Ovary (tissue), 9 donors: ENCODE data around the gene CUBN. TPM values are rescaled to one million over a fixed set of nuclear protein-coding genes. Genes with fewer than 3 reads are reported as not detected.
A peak's percentile ranks its signal among the peaks of the same experiment; 100 is the strongest.

ENCODE experiments used
- DNase-seq, 5 donors: peaks; one replicate each; pipeline ENCODE4 v3.0.0-alpha.2; 2019 to 2020
- H3K27ac ChIP-seq, 2 donors: fragments of 200-600 bp; one replicate each; pipeline versions ENCODE4 v1.5.1 to v1.8.0; 2019 to 2022
- H3K27me3 ChIP-seq: fragments of 200-600 bp; one replicate; pipeline ENCODE4 v1.8.0; 2022
- H3K36me3 ChIP-seq: fragments of 200-600 bp; sonication (generic); one replicate; pipeline ENCODE4 v1.5.1; 2019
- H3K4me1 ChIP-seq: one replicate; pipeline ENCODE4 v1.8.1; 2013; ENCODE audit warnings: mild to moderate bottlenecking, moderate library complexity; ENCODE audit not compliant: insufficient read depth
- H3K4me3 ChIP-seq: fragments of 200-600 bp; sonication (generic); one replicate; pipeline ENCODE4 v1.5.1; 2017
- H3K9me3 ChIP-seq, 2 donors: fragments of 200-600 bp in 1 of 2; sonication (generic) in 1 of 2; one replicate each; pipeline versions ENCODE4 v1.5.1 to v1.8.1; 2013 to 2019; ENCODE audit warnings: mild to moderate bottlenecking in 1 of 2, moderate library complexity in 1 of 2
- EP300 ChIP-seq: sonication (generic); formaldehyde crosslinking; IDR thresholded peaks from one replicate; pipeline ENCODE4 v1.6.1; 2017; ENCODE audit warnings: antibody characterized with exemption
- POLR2A ChIP-seq: fragments of 450-650 bp; IDR thresholded peaks from one replicate; pipeline ENCODE4 v1.6.1; 2017; ENCODE audit warnings: antibody characterized with exemption, mild to moderate bottlenecking, moderate library complexity
- WGBS, 3 donors: extraction: QIAGEN DNeasy Blood & Tissue Kit in 1 of 3; methylation state at CpG; one replicate each; pipeline versions ENCODE4 v1.1.5 to v1.1.7; 2013 to 2017; 5-methylcytosine and 5-hydroxymethylcytosine counted together
- intact Hi-C, 4 donors: fragments of 100-400 bp; cut with DNase I; formaldehyde crosslinking; loops; one replicate each; pipeline versions ENCODE4 v1.11.0 to v1.15.1; 2022 to 2023
- polyA plus RNA-seq, 2 donors: library from polyadenylated mRNA; stranded (reverse); fragments of 200-250 nt in 1 of 2; fragments of 350-450 nt in 1 of 2; fragmentation: Illumina TruSeq in 1 of 2; extraction: RNeasy Lipid Tissue Mini Kit (QIAGEN cat#74804) in 1 of 2; gene quantifications; one replicate each; pipeline ENCODE4 v1.2.3, GENCODE V29; 2013 to 2014
- total RNA-seq, 7 donors: library from RNA; depleted of rRNA in 2 of 7; stranded (reverse); fragments of >200 nt in 2 of 7; fragmentation: NEBNext Ultra II Directional in 3 of 7; extraction: Animal tissue kit (Norgen Biotek cat#: 25700) in 3 of 7; gene quantifications; one replicate each; pipeline versions ENCODE4 v1.1.0 to v1.2.4, GENCODE V29; 2016 to 2023
- TF ChIP-seq, protein P1 (sequence below), 3 donors: fragments of 450-650 bp in 2 of 3; fragments of 200-600 bp in 1 of 3; IDR thresholded peaks; one replicate each; pipeline versions ENCODE4 v1.5.1 to v1.8.0; 2016 to 2022; ENCODE audit warnings: antibody characterized with exemption in 3 of 3, mild to moderate bottlenecking in 1 of 3
- donor health status: DM: no; HTN: no; CAD: no; lungs with moderate emphysema.
- donor health status: DM: no; HTN: no; CAD: no.
- donor health status: Bipolar disorder and iron deficiency.
- donor health status: DM: yes; HTN: yes; CAD: no.
- donor health status: DM: no; HTN: no; CAD: no.
- donor health status: DM: yes; HTN: yes; CAD: no.

CUBN gene
- total and polyA plus RNA-seq, 9 donors = 1.9 to 5.8 (median 4.0) TPM

DNA sequence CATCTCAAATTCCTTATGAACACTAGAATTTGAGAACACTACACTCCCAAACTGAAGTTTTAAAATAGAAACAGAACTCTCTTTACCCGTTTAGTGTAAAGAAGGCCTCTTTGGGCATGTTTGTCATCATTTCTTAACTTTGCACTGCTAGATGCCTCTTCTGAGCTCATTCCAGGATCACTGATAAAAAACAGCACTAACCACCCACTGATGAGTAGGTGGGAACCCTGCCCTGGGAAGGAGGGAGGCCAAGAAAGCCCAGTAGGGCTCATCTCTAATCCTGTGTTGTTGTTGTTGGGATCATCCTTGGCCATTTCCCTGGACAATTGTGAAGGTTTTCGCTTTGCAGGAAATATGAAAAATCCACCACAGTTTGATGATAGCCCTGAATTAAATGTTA is 68.2 kb downstream of the CUBN start:
- Histone ChIP-seq H3K9me3 (no peaks in the 10 kb centered on the region), H3K27me3 (no peaks in the 10 kb centered on the region), H3K27ac (peak overlapping the region in 1 of 2 donors; percentile 68), H3K4me3 (no peak overlapping the region), H3K4me1 (peaks cover 6% of the 10 kb centered on the region), H3K36me3 (no peaks in the 10 kb centered on the region)
- intact Hi-C loops = no loop called here
- WGBS, 3 donors = 73 to 82% (median 80%) methylated on average over 2 of the region's 2 CpGs
- no peak for DNase-seq
- TF ChIP-seq EP300 (no peak), POLR2A (no peak)
- TF ChIP-seq, protein P1, sequence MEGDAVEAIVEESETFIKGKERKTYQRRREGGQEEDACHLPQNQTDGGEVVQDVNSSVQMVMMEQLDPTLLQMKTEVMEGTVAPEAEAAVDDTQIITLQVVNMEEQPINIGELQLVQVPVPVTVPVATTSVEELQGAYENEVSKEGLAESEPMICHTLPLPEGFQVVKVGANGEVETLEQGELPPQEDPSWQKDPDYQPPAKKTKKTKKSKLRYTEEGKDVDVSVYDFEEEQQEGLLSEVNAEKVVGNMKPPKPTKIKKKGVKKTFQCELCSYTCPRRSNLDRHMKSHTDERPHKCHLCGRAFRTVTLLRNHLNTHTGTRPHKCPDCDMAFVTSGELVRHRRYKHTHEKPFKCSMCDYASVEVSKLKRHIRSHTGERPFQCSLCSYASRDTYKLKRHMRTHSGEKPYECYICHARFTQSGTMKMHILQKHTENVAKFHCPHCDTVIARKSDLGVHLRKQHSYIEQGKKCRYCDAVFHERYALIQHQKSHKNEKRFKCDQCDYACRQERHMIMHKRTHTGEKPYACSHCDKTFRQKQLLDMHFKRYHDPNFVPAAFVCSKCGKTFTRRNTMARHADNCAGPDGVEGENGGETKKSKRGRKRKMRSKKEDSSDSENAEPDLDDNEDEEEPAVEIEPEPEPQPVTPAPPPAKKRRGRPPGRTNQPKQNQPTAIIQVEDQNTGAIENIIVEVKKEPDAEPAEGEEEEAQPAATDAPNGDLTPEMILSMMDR (IDR thresholded peaks at IDR 0.05) = no peak

DNA sequence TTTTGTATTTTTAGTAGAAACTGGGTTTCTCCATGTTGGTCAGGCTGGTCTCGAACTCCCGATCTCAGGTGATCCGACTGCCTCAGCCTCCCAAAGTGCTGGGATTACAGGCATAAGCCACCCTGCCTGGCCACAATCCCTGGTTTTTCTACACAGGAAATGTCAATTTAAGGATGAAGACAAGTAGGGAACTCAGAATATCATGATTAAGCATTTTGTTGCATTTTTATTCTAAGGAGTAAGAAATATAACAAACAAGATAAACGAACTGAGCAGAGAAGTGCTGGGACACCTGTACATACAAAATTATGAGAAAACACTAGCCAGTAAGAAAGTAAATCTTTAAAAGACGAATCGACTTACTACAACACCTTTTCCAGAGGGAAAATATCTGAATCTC is 69.3 kb downstream of the CUBN start:
- no peak for DNase-seq
- WGBS, 3 donors = 78 to 81% (median 80%) methylated on average over 6 of the region's 6 CpGs
- TF ChIP-seq POLR2A = no peak
- Histone ChIP-seq H3K36me3 (no peaks in the 10 kb centered on the region), H3K27me3 (no peaks in the 10 kb centered on the region), H3K9me3 (no peaks in the 10 kb centered on the region), H3K4me3 (no peak overlapping the region), H3K4me1 (peaks cover 6% of the 10 kb centered on the region), H3K27ac (no peak overlapping the region)
- intact Hi-C loops = no loop called here

DNA sequence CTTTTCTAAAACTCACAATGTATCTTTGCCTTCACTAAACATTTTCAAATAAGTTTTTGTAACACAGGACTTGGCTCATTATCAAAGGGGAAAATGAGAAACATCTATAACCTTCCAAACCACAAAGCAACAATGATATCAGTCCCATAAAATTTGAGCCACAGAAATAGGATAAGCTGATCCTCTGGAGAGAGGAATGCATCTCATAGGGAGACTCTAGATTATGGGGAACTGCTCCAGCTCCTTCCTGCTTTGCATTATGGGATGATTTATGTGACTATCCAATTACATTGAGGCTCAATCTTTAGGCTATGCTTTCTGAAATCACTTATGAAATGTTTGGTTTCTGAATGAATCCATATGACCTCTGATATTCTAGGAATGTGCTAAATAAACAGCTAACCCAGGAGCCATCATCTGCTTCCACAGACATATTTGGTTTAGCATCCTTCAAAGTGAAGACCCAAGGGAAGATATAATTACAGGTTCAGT is 70.4 kb downstream of the CUBN start:
- TF ChIP-seq EP300 (no peak), POLR2A (no peak)
- TF ChIP-seq, protein P1 (IDR thresholded peaks at IDR 0.05) = no peak
- peak overlapping the region in 1 of 2 donors; percentile 32 for H3K27ac ChIP-seq
- no peak for DNase-seq

DNA sequence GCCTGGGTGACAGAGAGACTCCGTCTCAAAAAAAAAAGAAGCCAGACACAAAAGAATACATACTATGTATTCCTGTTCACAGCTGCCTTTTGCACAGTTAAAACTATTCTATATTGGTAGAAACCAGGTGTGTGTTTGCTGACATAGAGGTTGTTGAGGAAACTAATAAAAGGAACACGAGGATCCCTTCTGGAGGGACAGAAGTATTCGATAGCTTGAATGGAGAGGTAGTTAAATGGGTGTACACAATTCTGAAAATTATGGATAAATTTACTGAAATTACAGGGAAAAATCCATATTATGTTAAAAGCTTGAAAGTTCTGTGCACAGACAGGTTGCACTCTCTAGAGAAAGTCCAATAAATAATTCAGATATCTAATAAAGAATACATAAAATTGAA is 71.5 kb downstream of the CUBN start:
- DNase-seq = no peak
- intact Hi-C loops = no loop called here
- Histone ChIP-seq H3K27me3 (no peaks in the 10 kb centered on the region), H3K4me1 (peaks cover 6% of the 10 kb centered on the region), H3K4me3 (no peak overlapping the region), H3K27ac (no peak overlapping the region), H3K9me3 (no peaks in the 10 kb centered on the region), H3K36me3 (no peaks in the 10 kb centered on the region)
- TF ChIP-seq EP300 (no peak), POLR2A (no peak)
- TF ChIP-seq, protein P1 (IDR thresholded peaks at IDR 0.05) = no peak
- 84 to 90% (median 89%) methylated on average over 3 of the region's 3 CpGs for WGBS, 3 donors

More for the DNA sequence above, 70.4 kb downstream of the CUBN start:
- H3K36me3 ChIP-seq = no peaks in the 10 kb centered on the region
- no peaks in the 10 kb centered on the region for H3K27me3 ChIP-seq
- H3K4me3 ChIP-seq = no peak overlapping the region
- intact Hi-C loops = no loop called here
- H3K9me3 ChIP-seq = no peaks in the 10 kb centered on the region
- H3K4me1 ChIP-seq = peaks cover 6% of the 10 kb centered on the region

DNA sequence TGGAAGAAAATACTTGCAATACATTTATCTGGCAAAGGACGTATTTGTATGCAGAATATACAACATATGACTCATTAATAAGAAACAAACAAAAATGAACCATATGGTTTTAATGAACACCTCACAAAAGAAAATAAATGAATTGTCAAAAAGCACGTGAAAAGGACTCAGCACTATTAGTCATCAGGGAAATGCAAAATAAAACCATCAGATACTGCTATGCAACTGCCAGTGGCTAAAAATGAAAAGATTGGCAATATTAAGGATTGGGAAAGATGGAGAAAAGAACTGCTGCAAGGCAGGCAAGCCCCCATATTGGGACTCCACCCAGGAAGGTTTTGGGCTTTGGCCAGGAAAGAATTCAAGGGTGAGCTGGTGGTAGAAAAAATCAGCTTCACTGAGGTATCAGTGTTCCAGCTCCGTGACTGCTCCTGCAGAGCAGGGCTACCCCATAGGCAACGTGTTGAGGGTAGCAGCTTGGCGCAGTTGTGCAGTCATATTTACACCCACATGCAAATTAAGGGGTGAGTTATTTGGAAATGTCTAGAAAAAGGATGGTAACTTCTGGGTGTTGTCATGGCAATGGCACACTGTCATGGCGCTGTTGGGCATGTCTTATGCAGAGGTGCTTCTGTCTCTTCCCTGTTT is 72.7 kb downstream of the CUBN start:
- 71 to 78% (median 77%) methylated on average over 6 of the region's 6 CpGs for WGBS, 3 donors
- H3K4me1 ChIP-seq = no peaks in the 10 kb centered on the region
- no peak overlapping the region for H3K4me3 ChIP-seq
- TF ChIP-seq EP300 (no peak), POLR2A (no peak)
- TF ChIP-seq, protein P1 (IDR thresholded peaks at IDR 0.05) = no peak
- DNase-seq = no peak
- H3K27me3 ChIP-seq = no peaks in the 10 kb centered on the region
- no peaks in the 10 kb centered on the region for H3K9me3 ChIP-seq
- intact Hi-C loops = no loop called here
- H3K27ac ChIP-seq = no peak overlapping the region
- no peaks in the 10 kb centered on the region for H3K36me3 ChIP-seq
